Stimulated activated CD8-positive, alpha-beta memory T cell treated with anti-CD3 and anti-CD28 coated beads, Interleukin-4, amount 100 ng/mL, for 4 hours (primary cell): ENCODE data around the gene ANKRD33.

ENCODE experiments used
- DNase-seq, 2 donors: peaks; one replicate each; pipeline ENCODE4 v3.0.0-alpha.2; 2020; ENCODE audit warnings: low read depth in 2 of 2, low spot score in 1 of 2

ANKRD33 gene

DNA sequence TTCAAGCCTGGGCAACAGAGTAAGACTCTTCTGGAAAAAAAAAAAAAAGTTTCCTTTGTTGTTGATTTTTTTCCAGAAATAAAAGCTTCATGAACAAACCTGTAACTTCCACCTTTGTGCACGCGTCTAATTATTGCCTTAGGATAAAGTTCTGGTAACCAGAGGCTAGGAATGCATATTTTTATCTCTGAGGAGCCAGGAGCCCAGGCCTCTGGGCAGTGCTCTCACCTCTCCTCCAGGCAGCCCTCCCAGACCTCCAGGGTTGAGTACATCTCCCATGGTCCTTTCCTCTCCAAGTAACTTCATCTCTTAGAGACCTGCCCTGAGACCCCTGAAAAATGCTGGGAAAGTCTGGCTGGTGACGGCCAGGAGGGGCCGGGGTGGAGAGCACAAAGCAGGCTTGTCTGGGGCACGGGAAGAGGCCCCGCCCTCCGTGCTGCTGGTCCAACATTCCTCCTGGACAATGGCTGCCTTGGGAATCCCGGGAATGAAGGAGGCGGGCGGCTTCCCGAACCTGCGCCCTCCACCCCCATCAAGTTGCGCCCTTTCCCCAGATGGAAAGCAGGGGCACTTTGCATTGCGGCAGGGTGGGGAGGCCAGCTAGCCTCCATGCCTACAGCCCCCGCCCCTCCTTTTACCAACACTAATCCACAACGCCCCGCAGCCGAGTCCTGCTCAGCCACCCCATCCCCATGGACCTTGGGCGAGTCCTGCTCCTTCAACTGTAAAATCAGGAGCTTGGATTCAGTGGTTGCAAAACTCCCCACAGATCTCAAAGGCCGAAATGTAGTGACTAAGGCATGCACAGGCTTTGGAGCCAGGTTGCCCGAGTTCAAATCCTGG, 32.1 kb upstream of the ANKRD33 start:
- DNase-seq, result no peak

DNA sequence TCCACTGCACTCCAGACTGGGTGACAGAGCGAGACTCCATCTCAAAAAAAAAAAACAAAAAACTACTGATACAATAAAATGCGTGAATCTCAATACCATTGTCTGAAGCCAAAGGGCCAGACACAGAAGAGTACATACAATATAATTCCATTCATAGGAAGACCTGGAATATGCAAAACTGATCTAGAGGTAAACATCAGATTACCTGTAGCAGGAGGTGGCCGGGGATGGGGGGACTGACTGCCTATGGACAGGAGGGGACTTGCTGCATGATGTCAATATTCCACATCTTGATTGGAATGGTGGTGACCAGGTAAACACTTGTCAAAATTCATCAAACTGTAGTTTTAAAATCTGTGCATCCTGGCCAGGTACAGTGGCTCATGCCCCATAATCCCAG, 26.9 kb upstream of the ANKRD33 start:
- no peak for DNase-seq

DNA sequence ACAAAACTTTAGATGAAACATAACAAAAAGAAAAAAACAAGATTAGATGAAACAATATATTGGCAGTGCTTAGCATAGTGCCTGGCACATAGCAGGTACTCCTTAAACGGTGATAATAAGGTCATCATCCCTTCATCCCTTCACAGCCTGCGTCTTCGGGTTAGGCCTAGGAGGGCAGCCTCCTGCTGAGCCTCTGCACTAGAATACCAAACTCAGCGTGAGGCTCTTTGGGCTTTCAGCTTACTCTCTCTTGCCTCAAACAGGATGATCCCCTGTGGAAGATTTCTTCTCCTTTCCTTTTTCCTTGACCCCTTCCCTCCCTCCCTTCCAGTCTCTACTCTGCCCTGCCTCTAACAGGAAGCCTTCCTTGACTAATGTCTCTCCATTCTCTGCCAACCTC, 25.0 kb upstream of the ANKRD33 start:
- no peak for DNase-seq

DNA sequence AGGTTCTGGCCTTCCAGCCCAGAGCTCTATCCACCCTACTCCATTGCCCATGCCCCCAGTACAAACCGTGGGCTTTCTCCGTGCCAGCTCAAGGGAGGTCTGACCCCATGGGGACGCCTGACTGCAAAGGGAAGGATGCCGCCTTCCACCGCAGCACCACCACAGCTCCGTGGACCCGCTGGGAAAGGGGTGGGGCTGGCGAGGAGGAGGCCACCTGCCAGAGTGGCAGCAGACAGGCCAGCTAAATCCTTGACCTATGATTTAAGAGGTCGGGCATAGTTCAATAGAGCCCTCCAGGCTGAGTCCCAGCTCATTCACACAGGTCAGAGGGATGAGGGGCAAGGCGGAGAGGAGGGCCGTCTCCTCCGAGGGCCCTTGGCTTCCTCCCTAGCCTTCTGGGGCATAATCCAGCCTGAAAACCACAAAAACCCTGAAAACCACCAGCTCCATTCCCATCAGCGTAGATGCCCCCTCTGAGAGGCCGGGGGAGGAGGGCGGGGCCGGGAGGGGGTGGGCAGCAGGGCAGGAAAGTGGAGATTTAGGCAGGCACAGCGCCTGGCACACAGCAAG, 24.5 kb upstream of the ANKRD33 start:
- no peak for DNase-seq

- no peak for DNase-seq
Observed at GRCh38 chr12:51863933-51864832, 23.7 kb upstream of the ANKRD33 start.

- no peak for DNase-seq
Observed at GRCh38 chr12:51864833-51865670, 22.9 kb upstream of the ANKRD33 start.

DNA sequence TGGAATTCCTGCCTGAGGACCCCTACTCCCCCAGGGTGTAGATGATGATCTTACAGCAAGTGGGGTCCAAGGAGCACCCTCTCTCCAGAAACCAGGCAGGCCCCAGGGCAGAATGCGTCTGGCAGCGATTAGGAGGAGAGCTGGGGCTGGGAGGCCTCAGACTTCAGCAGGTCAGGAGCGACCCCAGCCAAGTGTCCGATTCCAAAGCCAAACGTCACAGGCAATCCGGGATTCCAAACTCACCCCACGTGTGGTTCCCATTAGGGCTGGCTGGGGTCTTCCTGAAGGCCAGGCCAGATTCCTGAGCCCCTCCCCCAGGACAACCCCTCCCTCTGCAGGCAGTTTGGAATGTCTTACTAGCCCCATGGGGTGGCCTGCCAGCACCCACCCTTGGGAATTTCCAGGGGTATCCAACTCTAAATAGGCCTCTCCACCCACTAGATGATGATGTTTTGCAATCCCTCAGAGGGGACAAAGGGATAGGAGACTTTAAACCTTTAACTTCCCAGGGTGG, 22.1 kb upstream of the ANKRD33 start:
- no peak for DNase-seq

GRCh38 chr12:51866324-51866723, 21.6 kb upstream of the ANKRD33 start:
- no peak for DNase-seq

- DNase-seq, result no peak
Observed at GRCh38 chr12:51866762-51867161, 21.1 kb upstream of the ANKRD33 start.

DNA sequence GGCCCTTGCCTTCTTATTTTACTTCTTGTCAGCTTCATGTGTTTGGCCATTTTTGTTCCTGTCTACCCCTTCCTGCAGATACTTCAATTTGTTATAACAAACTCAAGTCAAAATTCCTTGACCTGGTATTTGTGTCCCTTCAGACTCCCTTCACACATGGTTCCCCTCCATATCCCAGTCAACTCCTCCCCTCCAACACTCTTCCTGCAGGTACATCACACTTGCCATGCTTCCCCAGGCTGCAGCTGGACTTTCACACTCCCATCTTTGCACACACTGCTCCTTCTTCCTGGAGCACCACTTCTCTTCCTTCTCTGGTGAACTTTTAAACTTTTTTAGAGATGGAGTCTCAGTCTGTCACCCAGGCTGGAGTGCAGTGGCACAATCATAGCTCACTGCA, 20.5 kb upstream of the ANKRD33 start:
- DNase-seq, result no peak

DNA sequence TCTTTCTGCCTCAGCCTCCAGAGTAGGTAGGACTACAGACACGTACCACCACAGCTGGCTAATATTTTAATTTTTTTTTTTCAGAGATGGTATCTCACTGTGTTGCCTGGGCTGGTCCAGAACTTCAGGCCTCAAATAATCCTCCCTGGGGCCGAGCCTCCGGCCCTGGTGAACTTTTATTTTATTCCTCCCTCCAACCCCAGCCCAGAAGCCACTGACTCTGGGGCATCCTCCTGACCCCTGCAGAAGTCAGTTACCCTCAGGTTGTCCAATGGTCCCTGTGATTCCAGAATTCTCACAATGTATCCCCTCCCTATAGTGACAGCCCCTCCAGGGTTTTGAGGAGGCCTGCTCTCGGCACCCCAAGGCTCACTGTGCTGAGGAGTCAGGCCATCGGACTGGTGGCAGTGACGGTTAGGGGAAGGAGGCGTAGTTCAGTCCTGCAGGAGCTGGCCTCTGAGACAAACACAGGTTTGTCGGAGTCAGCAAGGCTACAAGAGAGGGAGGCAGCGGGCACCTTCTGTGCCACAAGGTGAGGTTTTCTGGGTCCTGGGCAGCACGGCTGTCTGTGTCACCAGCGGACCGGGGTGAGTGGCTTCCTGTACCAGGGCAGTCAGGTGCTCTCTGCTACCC, 20.0 kb upstream of the ANKRD33 start:
- DNase-seq, result no peak

GRCh38 chr12:51868821-51869495, 18.9 kb upstream of the ANKRD33 start:
- DNase-seq, result no peak

- DNase-seq, result no peak
Observed at GRCh38 chr12:51869496-51869865, 18.4 kb upstream of the ANKRD33 start.

- DNase-seq, result no peak
Observed at GRCh38 chr12:51869931-51870330, 18.0 kb upstream of the ANKRD33 start.

GRCh38 chr12:51870504-51870903, 17.4 kb upstream of the ANKRD33 start:
- DNase-seq, result no peak

GRCh38 chr12:51871126-51871525, 16.8 kb upstream of the ANKRD33 start:
- no peak for DNase-seq

DNA sequence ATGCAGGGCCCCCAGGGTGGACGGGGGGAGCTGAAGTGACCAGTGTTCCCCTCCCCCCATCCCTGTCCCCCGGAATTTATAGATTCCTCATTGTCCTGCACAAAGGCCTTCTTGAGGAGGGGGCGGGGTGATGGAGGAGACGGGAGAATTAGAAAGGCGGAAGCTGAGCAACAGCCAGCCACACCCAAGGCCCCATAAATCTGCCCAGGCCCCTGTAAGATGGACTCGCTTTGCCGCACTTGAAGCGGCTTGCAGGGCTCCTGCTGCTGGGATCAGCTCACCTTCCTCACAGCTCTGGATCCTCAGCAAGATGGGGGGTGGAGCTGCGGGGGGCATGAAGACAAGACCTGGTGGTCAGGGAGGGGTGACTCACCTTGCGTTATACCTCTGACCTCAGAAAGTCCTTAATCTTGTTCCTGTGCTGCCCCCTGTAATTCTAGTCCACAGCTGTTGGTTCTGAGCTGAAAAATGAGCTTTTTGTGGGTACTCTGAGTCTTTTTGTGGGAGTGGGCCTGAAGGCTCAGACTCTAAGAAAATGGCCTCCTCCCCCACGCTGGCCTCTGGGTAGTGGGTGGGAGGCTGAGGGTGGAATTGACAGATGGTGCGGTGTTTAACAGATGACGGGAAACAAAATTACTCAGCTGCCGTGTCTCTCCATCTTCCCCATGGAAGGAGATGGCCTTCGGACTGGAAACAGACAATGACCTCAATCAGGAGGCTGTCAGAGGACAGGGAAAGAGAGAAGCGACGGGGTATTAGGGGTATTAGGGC, 15.8 kb upstream of the ANKRD33 start:
- no peak for DNase-seq

- no peak for DNase-seq
Observed at GRCh38 chr12:51872689-51872981, 15.3 kb upstream of the ANKRD33 start.

DNA sequence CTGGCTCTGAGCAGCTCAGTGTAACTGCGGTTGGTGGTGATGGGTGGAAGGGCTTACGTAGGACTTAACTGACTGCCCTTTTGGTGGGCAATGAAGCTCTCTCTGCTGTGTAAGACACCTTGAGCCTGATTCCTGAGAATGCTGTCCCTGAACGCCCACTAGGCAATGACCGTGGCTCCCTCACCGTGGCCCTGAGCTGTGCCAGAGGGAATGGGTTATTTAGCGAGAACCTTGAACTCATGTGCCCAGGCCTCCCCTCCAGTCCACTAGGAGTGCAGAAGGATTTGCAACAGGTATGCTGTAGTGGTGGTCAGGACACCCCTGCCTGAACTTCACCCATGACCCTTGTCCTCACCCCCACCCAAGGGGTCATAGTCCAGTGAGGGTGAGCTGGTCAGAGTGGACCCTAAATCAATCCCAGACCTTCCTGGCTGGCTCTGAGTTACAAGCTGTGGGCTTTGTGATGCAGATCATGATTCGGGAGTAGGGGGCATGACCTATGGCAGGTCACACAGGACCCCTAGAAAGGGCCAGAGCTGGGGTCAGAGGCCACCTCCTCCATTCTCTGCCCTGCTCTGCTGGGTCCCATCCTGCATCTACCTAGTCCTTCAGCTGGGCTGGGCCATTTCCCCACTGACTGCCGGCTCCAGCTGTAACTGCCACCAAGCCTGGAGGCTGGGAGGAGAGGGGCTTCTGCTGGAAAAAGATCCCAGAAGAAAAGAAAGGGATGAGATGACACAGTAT, 14.5 kb upstream of the ANKRD33 start:
- DNase-seq, result no peak
